ENCODE data around the gene RAB30. TPM values are rescaled to one million over a fixed set of nuclear protein-coding genes. Genes with fewer than 3 reads are reported as not detected.
A peak's percentile ranks its signal among the peaks of the same experiment; 100 is the strongest.

The RAB30 gene
- 15.2 and 16.0 TPM in 2 replicates for total RNA-seq

GRCh38 chr11:83071567-83072349, at the start of gene RAB30:
Gene RAB30, minus strand, starts transcription at chr11:83071897. Its CDS starts 74,581 bp downstream, at chr11:82997316.
- Mint-ChIP-seq H3K4me1 (ENCODE audit: low read depth) (peaks cover 26% of the 10 kb centered on the region), H3K9me3 (no peaks in the 10 kb centered on the region), H3K27ac (no peak within 1 kb of the TSS), H3K4me3 (no peak within 1 kb of the TSS), H3K36me3 (ENCODE audit: low read depth) (peaks cover 31% of the 10 kb centered on the region), H3K27me3 (ENCODE audit: insufficient read depth) (no peaks in the 10 kb centered on the region)
- DNase-seq (ENCODE audit: low spot score) = peak; percentile 93
- intact Hi-C loops (cut with micrococcal nuclease) = loop anchor here (1.0 to 2.0 kb wide), 13 partner anchors 8 to 215 kb away; partner anchors contain the start of genes CCDC90B and DDIAS

DNA sequence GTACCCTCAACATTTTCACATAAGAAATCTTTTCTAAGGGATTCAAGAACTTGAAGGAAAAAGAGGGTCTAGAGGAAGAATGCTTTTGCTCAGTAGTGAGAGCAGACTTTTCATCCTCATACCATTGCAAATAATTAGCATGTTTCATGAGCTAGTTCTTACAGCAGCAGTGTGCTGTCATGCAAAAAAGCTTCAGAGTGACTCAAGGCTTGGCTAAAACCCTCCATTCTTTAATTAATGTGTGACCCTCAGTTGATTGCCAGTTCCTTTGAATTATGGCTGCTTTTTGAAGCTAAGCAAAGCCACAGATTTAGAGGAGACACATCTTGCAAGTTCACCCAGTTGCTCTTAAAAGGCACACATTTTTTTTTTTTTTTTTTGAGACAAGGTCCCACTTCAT, 48.6 kb upstream of the RAB30 start:
- no peak for DNase-seq (ENCODE audit: low spot score)
- intact Hi-C loops (cut with micrococcal nuclease) = no loop called here
- H3K27ac Mint-ChIP-seq = no peak overlapping the region
- peaks cover 43% of the 10 kb centered on the region for H3K4me1 Mint-ChIP-seq (ENCODE audit: low read depth)
- no peak overlapping the region for H3K4me3 Mint-ChIP-seq
- no peaks in the 10 kb centered on the region for H3K27me3 Mint-ChIP-seq (ENCODE audit: insufficient read depth)
- H3K36me3 Mint-ChIP-seq (ENCODE audit: low read depth) = peaks cover 1% of the 10 kb centered on the region
- no peaks in the 10 kb centered on the region for H3K9me3 Mint-ChIP-seq

- Mint-ChIP-seq H3K27me3 (ENCODE audit: insufficient read depth) (no peaks in the 10 kb centered on the region), H3K27ac (no peak overlapping the region), H3K36me3 (ENCODE audit: low read depth) (peaks cover 3% of the 10 kb centered on the region), H3K9me3 (no peaks in the 10 kb centered on the region), H3K4me1 (ENCODE audit: low read depth) (peaks cover 54% of the 10 kb centered on the region), H3K4me3 (no peak overlapping the region)
- intact Hi-C loops (cut with micrococcal nuclease) = no loop called here
- no peak for DNase-seq (ENCODE audit: low spot score)
Measured at GRCh38 chr11:83119216-83119615, 47.5 kb upstream of the RAB30 start.

DNA sequence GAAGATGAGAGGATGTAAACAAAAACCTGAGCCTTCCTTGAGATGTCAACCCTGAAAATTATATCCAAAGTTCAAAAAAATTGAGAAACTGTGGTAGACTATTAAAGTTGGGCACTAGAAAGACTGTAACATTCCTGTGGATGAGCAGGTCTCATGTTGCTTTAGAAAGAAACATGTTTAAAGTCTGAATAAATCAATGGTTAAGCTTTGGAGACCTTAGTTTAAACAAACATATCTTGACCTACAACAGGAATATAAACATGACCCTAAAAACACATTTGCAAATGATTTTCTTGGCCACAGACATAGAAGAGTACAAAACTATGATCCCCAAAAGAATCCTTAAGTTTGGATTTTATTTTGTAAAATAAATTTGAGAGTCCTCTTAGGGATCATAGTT, 47.1 kb upstream of the RAB30 start:
- H3K9me3 Mint-ChIP-seq = no peaks in the 10 kb centered on the region
- H3K4me3 Mint-ChIP-seq = no peak overlapping the region
- no peak for DNase-seq (ENCODE audit: low spot score)
- H3K27ac Mint-ChIP-seq = no peak overlapping the region
- intact Hi-C loops (cut with micrococcal nuclease) = no loop called here
- peaks cover 3% of the 10 kb centered on the region for H3K36me3 Mint-ChIP-seq (ENCODE audit: low read depth)
- peaks cover 54% of the 10 kb centered on the region for H3K4me1 Mint-ChIP-seq (ENCODE audit: low read depth)
- no peaks in the 10 kb centered on the region for H3K27me3 Mint-ChIP-seq (ENCODE audit: insufficient read depth)

DNA sequence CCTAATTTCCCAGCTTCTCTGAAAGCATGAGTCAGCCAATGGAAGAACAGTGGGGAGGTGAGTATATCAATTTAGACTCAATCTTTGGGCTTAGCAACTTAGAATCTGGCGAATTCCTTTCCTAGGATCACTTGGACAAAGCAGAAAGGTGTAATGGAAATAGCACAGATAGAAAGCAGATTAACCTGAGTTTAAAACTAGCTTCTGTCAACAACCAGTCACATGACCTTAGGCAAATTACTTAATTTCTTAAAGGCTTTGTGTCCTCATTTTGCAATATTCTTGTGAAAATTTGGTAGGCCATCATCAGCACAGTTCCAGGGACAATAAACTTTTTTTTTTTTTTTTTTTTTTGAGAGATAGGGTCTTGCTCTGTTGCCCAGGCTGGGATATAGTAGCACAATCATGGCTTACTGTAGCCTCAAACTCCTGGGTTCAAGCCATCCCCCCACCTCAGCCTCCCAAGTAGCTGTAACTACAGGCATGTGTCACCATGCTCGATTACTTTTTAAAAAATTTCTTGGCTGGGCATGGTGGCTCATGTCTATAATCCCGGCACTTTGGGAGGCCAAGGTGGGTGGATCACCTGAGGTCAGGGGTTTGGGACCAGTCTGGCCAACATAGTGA, 44.4 kb upstream of the RAB30 start:
- DNase-seq (ENCODE audit: low spot score) = no peak
- H3K9me3 Mint-ChIP-seq = no peaks in the 10 kb centered on the region
- peak overlapping the region; percentile 32 for H3K4me3 Mint-ChIP-seq
- no peaks in the 10 kb centered on the region for H3K27me3 Mint-ChIP-seq (ENCODE audit: insufficient read depth)
- H3K4me1 Mint-ChIP-seq (ENCODE audit: low read depth) = peaks cover 40% of the 10 kb centered on the region
- intact Hi-C loops (cut with micrococcal nuclease) = loop anchor here (2.0 kb wide), 3 partner anchors 41 to 77 kb away; partner anchors contain the start of genes ANKRD42, PCF11 and RAB30
- peaks cover 3% of the 10 kb centered on the region for H3K36me3 Mint-ChIP-seq (ENCODE audit: low read depth)
- no peak overlapping the region for H3K27ac Mint-ChIP-seq

- no peaks in the 10 kb centered on the region for H3K9me3 Mint-ChIP-seq
- DNase-seq (ENCODE audit: low spot score) = no peak
- peaks cover 40% of the 10 kb centered on the region for H3K4me1 Mint-ChIP-seq (ENCODE audit: low read depth)
- H3K36me3 Mint-ChIP-seq (ENCODE audit: low read depth) = peaks cover 3% of the 10 kb centered on the region
- intact Hi-C loops (cut with micrococcal nuclease) = no loop called here
- H3K27ac Mint-ChIP-seq = no peak overlapping the region
- H3K4me3 Mint-ChIP-seq = peak overlapping the region; percentile 8
- no peaks in the 10 kb centered on the region for H3K27me3 Mint-ChIP-seq (ENCODE audit: insufficient read depth)
Measured at GRCh38 chr11:83115551-83115950, 43.9 kb upstream of the RAB30 start.

- Mint-ChIP-seq H3K27me3 (ENCODE audit: insufficient read depth) (no peaks in the 10 kb centered on the region), H3K27ac (no peak overlapping the region), H3K36me3 (ENCODE audit: low read depth) (peaks cover 3% of the 10 kb centered on the region), H3K9me3 (no peaks in the 10 kb centered on the region), H3K4me3 (peak overlapping the region; percentile 8), H3K4me1 (ENCODE audit: low read depth) (peaks cover 40% of the 10 kb centered on the region)
- intact Hi-C loops (cut with micrococcal nuclease) = no loop called here
- no peak for DNase-seq (ENCODE audit: low spot score)
Measured at GRCh38 chr11:83115026-83115425, 43.3 kb upstream of the RAB30 start.

DNA sequence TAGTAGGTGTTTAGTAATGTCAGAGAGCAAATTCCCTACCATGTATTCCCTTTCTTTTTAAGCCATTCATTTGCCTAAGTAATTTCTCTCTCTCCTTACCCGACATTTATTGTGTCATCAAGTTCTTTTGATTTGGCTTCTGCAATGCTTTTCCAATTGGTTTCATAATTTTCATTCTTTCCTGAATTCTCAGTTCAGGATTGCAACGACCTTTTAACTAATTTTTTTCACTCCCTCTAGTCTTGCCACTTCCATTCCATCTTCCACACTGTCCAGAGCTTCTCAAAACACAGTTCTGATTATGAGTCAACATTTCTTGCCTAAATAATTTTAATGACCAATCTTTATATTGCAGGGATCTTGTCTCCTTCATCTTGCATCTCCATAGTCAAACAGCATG, 41.2 kb upstream of the RAB30 start:
- no peaks in the 10 kb centered on the region for H3K27me3 Mint-ChIP-seq (ENCODE audit: insufficient read depth)
- H3K9me3 Mint-ChIP-seq = no peaks in the 10 kb centered on the region
- H3K36me3 Mint-ChIP-seq (ENCODE audit: low read depth) = peaks cover 3% of the 10 kb centered on the region
- no peak for DNase-seq (ENCODE audit: low spot score)
- intact Hi-C loops (cut with micrococcal nuclease) = no loop called here
- peaks cover 27% of the 10 kb centered on the region for H3K4me1 Mint-ChIP-seq (ENCODE audit: low read depth)
- no peak overlapping the region for H3K4me3 Mint-ChIP-seq
- H3K27ac Mint-ChIP-seq = no peak overlapping the region

GRCh38 chr11:83105168-83105567, 33.5 kb upstream of the RAB30 start:
- H3K36me3 Mint-ChIP-seq (ENCODE audit: low read depth) = no peaks in the 10 kb centered on the region
- H3K4me1 Mint-ChIP-seq (ENCODE audit: low read depth) = no peaks in the 10 kb centered on the region
- no peak for DNase-seq (ENCODE audit: low spot score)
- no peaks in the 10 kb centered on the region for H3K9me3 Mint-ChIP-seq
- no peak overlapping the region for H3K4me3 Mint-ChIP-seq
- no peak overlapping the region for H3K27ac Mint-ChIP-seq
- peaks cover 7% of the 10 kb centered on the region for H3K27me3 Mint-ChIP-seq (ENCODE audit: insufficient read depth)
- intact Hi-C loops (cut with micrococcal nuclease) = no loop called here

DNA sequence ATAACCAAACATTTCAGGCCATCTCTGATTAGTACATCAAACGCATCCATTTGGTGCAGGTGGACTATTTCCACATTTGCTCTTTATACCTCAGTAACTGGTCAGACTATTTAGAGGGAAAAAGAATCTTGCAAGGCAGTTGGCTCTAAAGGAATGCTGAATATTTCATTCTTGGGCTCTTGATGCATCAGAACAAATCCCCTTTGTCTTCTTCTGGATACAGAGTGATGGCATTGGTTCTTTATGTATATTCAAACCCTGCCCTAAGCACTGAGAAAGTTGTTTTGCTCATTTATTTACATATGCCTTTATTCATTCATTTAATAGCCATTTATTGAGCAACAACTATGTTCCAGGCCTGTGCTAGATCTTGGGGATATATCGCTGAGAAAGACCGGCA, 31.1 kb upstream of the RAB30 start:
- DNase-seq (ENCODE audit: low spot score) = no peak
- Mint-ChIP-seq H3K9me3 (no peaks in the 10 kb centered on the region), H3K4me1 (ENCODE audit: low read depth) (no peaks in the 10 kb centered on the region), H3K27ac (no peak overlapping the region), H3K27me3 (ENCODE audit: insufficient read depth) (peaks cover 9% of the 10 kb centered on the region), H3K36me3 (ENCODE audit: low read depth) (no peaks in the 10 kb centered on the region), H3K4me3 (no peak overlapping the region)
- intact Hi-C loops (cut with micrococcal nuclease) = no loop called here

GRCh38 chr11:83097429-83098075, 25.9 kb upstream of the RAB30 start:
- H3K27ac Mint-ChIP-seq = no peak overlapping the region
- H3K36me3 Mint-ChIP-seq (ENCODE audit: low read depth) = peaks cover 2% of the 10 kb centered on the region
- no peak overlapping the region for H3K4me3 Mint-ChIP-seq
- no peaks in the 10 kb centered on the region for H3K9me3 Mint-ChIP-seq
- no peaks in the 10 kb centered on the region for H3K4me1 Mint-ChIP-seq (ENCODE audit: low read depth)
- no peak for DNase-seq (ENCODE audit: low spot score)
- H3K27me3 Mint-ChIP-seq (ENCODE audit: insufficient read depth) = peaks cover 6% of the 10 kb centered on the region
- intact Hi-C loops (cut with micrococcal nuclease) = no loop called here

DNA sequence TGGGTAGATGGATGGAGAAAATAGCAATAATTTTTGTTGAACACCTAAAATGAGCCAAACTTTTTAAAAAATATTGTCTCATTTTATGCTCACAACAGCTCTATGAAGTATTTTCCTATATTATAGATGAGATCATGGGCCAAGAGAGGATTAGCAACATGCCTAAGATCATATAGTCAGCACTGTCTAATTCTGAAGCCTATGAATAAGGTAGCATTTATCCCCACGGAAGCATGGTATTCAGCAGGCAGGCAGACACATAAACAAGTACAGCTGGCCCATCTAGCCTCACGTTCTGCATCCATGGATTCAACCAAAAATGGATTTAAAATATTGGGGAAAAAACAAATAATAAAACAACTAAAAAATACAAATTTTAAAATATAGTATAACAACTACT, 21.9 kb upstream of the RAB30 start:
- no peak overlapping the region for H3K27ac Mint-ChIP-seq
- no peaks in the 10 kb centered on the region for H3K4me1 Mint-ChIP-seq (ENCODE audit: low read depth)
- no peaks in the 10 kb centered on the region for H3K9me3 Mint-ChIP-seq
- DNase-seq (ENCODE audit: low spot score) = no peak
- no peaks in the 10 kb centered on the region for H3K27me3 Mint-ChIP-seq (ENCODE audit: insufficient read depth)
- H3K36me3 Mint-ChIP-seq (ENCODE audit: low read depth) = peaks cover 2% of the 10 kb centered on the region
- no peak overlapping the region for H3K4me3 Mint-ChIP-seq
- intact Hi-C loops (cut with micrococcal nuclease) = no loop called here

All from activated T-helper 1 cell treated with anti-CD3 and anti-CD28 coated beads, Interleukin-12 subunit alpha, Interleukin-12 subunit beta, Interleukin-2, Interleukin-4 antibody, amounts not matched to agents 30 ng/mL and 10 ng/mL and 1 ng/mL, durations not matched to agents 14 hours and 24 hours and 36 hours (primary cell).